ENCODE results near the gene SLC26A8.
"Not testable (repeated sequence)": the region's sequence is repeated elsewhere in the genome, so short reads cannot be mapped to it uniquely, and the experiment has no call there.

SLC26A8 gene

DNA sequence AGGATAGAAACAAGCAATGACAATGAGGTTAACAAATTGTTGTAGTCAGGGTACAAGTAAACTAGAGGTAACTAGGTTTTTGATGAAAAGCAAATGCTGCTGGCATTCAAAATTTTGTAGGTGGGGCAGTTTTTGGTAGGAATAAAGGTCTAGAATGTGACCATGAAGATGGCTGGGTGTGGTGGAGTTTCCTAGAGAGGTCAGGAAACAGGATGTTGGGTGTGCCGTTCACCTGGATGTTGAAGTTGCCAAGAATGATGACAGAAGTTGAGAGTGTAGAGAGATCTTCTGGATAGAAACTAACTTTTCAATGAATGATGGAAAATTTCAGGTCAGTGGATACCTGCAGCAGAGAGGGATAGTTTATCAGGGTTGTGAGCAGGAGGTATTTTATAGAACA lies 25.9 kb upstream of the SLC26A8 start:
- DNase-seq (ENCODE audit: low read depth): no peak

DNA sequence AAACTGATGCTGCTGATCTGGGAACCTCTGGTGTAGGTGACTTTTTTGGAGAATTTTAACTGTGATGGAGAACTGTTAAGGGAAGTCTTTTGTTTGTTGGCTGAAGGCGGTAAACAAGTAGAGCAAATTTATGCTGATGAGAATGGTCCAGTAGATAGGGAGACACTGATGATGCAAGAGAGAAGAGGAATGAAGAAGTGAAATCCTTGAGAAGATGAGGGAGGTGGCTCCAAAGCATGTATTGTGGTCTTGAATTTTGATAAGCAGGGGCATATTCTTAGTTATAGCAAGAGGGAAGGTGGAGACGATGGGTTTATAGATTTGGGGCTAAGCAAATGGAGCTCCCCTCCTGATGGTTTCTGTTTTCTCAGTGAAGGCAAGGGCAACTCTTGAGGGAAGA lies 25.1 kb upstream of the SLC26A8 start:
- no peak for DNase-seq (ENCODE audit: low read depth)

DNA sequence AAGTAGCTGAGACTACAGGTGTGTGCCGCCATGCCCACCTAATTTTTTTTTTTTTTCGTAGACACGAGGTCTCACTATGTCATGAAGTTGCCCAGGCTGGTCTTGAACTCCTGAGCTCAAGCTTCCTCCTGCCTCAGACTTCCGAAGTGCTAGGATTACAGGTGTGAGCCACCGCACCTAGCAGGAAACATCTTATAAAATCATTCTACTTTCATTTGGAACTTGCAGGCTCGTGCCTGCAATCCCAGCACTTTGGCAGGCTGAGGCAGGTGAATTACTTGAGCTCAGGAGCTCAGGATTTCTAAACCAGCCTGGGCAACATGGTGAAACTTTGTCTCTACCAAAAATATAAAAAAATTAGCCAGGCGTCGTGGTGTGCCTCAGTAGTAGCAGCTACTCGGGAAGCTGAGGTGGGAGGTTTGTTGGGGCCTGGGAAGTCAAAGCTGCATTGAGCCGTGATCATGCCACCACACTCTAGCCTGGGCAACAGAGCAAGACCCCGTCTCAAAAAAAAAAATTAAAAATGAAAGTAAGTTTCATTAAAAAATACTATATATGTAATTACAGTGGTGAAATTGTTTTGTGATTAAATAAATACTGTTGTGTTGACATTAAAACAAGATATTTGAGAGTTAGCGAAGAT lies 18.3 kb upstream of the SLC26A8 start:
- no peak for DNase-seq (ENCODE audit: low read depth)

DNA sequence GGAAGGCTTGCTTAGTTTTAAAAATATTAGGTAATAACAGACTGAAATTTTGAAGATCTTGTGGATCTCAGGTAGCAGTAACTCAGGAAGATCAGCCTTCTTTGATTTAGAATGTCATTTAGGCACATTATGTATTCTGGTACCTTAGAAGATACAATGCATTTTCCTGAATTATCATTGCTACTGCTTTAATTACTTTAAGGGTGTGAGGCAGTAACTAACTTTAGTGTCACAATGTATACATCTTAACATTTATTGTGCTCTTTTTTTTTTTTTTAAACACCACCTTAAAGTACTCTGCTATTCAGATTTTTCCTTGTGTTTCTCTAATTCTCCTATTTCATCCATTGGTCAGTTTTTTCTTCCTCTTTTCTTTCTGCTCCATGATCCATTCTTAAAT lies 16.5 kb upstream of the SLC26A8 start:
- DNase-seq (ENCODE audit: low read depth): no peak

DNA sequence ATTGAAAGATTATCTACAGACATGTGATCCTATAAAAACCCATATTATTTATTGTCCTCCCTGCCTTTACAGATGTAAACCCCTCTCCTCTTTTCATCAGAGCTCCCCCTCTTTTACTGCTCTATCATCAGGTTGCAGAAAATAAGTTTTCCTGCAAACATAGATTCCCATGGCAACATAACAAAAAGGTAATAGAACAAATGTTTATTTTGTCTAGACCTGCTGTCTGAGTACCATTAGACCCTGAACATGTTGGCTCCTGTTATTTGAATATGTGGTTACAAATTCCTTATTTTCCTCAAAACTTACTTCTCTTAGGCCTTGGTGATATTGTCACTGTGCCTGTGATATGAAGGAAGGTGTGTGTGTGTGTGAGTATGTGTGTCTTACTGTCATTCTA lies 14.7 kb upstream of the SLC26A8 start:
- no peak for DNase-seq (ENCODE audit: low read depth)

DNA sequence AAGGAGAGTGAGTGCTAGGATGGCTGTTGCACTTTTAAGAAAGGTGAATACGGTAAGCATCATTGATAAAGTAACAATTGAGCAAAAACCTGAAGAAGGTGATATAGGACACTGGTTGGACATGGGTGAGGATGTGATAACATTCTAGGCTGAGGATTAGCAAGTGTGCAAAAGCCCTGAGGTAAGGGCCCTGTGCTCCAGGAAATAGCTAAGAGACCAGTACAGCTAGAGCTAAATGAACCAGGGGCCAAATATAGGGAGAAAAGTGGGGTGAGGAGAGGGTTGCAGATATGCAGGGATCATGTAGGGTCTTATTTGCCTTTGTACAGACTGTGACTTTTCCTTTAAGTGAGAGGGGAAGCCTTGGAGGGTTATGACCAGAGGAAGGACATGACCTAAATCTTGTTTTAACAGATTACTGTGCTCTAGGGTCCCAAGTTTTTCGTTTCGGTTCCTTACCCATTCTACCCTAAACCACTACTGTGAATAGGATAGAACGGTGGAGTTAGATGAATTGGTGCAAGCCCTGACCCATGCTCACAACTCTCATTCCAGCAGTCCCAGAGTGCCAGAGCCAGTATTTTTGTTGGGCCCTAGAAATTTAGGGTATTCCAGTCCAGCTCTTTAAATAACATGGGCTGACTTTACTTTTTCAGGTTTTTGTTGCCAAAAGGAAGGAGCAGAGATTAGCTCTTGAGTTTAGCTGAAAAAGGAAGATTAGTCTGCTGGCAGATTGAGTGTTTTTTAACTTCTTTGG lies 13.9 kb upstream of the SLC26A8 start:
- DNase-seq (ENCODE audit: low read depth): no peak

DNA sequence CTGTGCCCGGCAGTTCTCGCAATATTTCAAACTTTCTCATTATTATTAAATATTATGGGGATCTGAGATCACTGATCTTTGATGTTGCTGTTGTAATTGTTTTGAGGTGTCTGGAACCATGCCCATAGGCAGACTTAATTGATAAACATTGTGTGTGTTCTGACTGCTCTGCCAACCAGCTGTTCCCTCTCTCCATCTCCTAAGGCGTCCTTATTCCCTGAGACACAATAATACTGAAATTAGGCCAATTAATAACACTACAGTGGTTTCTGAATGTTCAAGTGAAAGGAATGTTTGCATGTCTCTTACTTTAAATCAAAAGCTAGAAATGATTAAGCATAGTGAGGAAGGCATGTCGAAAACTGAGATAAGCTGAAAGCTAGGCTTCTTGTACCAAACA lies 10.8 kb upstream of the SLC26A8 start:
- DNase-seq (ENCODE audit: low read depth): no peak

DNA sequence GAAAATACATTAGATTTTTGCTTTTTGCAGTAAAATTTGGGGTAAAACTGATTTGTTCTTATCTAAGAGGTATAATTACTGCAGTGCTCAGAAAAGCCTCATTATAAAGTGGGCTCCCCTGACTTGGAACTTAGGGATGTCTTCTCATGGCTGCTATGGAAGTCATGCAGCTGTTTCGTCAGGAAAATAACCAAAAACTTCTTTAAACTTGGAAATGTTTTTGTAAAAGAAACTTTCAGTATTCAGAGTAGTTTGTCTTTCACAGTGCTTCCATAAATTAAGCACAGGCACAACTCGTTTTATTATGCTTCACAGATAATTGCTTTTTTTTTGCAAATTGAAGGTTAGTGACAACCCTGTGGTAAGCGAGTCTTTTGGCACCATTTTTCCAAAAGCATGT lies 10.0 kb upstream of the SLC26A8 start:
- DNase-seq (ENCODE audit: low read depth): no peak

DNA sequence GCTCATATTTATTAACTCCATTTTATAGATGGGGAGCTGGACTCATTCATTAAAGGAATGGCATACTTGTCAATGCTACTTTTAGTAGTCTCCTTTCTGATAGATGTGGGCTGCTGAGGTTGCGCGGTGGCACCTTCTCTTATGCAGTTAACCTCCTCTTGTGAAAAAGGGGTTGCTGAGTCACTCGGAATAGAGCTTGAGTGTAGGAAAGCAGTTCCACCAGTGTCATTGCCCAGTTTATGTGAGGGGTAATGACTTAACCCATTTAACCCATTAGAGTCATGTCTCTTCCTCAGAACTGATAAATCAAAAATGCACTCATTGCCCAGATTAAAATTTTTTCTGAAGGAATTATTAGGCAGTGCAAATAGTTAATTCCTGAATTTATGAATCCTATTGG lies 9.5 kb upstream of the SLC26A8 start:
- no peak for DNase-seq (ENCODE audit: low read depth)

DNA sequence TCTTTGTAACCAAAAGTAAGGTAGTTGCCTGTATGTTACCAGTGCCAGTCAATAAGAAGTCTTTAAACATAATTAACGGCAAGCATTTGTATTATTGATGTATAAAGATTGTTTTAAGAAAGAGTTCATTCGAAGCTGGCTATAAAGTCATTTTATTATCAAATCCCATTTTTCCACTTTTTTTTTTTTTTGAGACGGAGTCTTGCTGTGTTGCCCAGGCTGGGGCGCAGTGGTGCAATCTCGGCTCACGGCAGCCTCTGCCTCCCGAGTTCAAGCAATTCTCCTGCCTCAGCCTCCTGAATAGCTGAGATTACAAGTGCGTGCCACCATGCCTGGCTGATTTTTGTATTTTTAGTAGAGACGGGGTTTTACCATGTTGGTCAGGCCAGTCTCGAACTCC lies 8.7 kb upstream of the SLC26A8 start:
- not testable (repeated sequence) for DNase-seq (ENCODE audit: low read depth)

DNA sequence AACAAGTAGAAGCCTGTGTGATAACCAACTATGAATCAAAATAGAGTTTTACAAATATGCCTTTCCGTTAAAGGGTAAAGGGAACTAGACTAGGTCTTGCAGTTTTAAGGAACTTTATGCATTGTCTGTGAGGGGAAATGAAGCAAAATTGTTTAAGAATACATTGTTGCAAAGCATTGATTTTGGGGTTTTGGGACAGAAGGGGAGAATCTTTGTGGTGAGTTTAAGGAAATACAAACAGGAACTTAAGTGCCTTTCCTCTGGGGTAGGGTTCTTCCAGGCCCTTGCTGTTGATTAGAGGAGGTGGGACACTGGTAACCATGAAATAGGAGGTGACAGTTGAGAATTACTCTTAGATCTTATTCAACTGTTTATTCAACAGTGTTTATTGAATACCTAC lies 7.8 kb upstream of the SLC26A8 start:
- DNase-seq (ENCODE audit: low read depth): no peak

DNA sequence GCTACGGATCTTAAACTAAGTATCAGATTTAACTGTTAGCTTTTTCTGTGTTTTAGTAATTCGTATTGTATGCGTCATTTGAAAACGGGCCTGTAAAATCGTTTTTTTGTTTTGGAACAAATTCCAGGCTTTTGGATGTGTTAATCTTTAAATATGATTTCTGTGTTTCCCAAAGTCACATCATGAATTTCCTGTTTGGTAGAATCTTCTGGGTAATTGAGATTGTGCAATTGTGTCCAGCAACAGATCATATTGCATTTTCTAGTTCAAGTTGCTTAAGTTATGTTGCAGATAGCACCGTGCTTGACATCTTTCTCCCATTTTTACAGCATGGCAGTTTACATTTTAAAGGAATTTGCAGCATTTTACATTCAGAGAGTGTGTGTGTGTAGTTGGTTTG lies 5.0 kb upstream of the SLC26A8 start:
- DNase-seq (ENCODE audit: low read depth): no peak

DNA sequence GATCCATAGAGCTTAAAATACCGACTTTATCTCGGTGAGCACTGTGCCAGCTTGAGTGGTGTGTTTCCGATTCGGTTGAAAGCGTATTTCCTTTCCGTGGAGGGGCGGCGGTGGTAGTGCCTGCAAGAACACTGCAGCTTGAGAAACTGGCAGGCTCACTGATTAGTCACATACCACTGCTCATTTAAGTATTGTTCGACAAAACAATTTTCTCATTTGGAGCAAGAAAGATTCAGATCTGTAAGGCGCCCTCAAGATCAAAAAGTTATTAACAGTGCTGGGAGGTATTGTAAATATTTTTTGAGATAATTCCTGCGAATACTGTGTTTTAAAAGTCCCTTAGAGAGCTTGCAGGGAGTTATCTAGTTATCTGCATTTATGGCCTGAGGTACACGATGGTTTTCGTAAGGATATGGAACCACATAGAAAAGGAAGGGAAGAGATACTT lies 4.5 kb upstream of the SLC26A8 start:
- peak; percentile 78 for DNase-seq (ENCODE audit: low read depth)

DNA sequence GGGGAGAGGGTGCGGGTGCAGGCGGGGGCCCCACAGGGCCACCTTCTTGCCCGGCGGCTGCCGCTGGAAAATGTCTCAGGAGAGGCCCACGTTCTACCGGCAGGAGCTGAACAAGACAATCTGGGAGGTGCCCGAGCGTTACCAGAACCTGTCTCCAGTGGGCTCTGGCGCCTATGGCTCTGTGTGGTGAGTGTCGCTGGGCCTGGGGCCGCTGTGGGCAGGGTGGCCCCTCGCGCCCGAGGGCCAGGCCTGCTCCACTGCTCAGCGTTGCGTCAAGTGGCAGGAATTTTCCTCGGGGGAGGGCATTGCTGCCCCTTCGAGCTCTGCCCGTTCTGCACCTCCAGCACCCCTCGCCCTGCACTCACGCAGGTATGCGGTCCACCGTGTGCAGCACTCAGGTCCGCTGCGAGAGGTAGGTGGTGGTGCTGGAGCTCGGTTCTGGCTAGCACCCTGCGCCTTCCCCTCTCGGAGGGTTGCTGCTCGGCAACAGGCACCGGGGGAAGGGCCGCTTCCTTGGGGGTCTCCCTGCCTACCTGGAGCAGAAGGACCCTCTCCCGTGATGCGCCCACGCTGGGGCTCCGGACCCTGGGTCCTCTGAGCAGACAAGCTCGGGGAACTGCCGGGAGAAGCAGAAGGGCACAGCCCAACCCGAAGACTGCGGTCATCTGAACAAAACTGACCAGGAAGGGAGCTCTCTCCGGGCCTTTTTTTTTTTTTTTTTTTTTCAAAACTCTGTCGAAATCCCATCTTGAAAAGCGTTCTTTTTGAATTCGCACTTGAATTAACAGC lies 3.8 kb upstream of the SLC26A8 start:
- no peak for DNase-seq (ENCODE audit: low read depth)

DNA sequence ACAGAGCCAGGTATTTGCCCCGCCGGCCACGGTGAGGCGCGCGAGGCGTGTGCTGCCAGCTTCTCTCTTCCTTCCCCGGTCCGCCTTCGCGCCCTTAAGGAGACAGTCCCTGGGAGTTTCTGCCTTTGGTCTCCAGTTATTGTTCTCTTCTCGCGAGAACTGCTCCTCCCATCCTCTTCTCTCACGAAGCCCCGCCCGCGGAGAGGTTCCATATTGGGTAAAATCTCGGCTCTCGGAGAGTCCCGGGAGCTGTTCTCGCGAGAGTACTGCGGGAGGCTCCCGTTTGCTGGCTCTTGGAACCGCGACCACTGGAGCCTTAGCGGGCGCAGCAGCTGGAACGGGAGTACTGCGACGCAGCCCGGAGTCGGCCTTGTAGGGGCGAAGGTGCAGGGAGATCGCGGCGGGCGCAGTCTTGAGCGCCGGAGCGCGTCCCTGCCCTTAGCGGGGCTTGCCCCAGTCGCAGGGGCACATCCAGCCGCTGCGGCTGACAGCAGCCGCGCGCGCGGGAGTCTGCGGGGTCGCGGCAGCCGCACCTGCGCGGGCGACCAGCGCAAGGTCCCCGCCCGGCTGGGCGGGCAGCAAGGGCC lies 3.2 kb upstream of the SLC26A8 start, which contains the start of gene MAPK14:
TSS of gene MAPK14 (plus strand) at position 308 of the 587 bp plus-strand sequence. CDS start 350 bp downstream, outside the sequence.
- DNase-seq (ENCODE audit: low read depth): peak; percentile 99

DNA sequence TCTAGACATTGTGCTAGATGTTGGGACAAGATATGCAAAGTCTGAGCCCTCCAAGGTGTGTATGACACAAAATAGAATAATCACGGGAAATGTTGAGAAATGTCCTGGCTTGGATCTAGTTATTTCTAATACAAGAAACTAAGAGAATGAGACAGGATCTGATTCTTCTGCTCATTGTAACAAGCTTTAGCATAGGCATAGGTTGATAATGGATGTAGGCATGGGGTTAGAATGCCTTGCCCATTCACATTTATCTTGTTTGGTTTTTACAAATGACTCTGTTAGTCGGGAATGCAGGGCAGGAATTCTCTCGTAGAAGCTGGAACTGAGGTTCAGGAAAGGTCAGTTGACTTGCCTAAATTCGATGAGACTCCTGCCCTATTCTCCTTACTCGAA lies 1.5 kb upstream of the SLC26A8 start:
- no peak for DNase-seq (ENCODE audit: low read depth)

DNA sequence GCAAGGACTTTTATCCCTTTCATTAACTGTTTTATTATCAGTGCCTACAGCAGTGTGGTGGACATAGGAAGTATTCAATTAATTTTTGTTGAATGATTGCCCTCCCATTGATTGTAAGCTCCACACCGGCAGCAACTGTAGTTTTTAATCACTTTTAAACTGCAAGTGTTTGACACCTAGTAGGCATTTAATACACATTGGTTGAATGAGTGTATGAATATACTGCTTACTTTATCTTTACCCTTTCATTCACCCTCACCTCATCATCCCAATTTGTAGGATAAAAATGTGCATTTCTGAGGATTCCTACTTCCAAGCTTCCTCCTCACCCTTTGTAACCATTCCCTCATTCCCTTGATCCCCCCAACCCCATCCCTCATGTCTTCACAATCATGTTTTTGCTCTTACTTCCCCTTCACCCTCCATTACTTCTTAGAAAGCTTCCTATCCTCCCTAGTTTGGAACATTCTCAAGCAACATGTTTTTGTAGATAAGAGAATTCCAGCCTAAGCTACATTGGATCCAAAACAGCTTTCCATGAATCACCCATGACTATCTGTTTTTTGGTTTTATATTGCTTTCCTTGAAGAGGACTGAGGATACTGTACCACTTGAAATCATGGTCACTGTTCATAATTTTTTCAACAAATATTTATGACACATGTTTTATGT lies 955 bp upstream of the SLC26A8 start:
- DNase-seq (ENCODE audit: low read depth): no peak

DNA sequence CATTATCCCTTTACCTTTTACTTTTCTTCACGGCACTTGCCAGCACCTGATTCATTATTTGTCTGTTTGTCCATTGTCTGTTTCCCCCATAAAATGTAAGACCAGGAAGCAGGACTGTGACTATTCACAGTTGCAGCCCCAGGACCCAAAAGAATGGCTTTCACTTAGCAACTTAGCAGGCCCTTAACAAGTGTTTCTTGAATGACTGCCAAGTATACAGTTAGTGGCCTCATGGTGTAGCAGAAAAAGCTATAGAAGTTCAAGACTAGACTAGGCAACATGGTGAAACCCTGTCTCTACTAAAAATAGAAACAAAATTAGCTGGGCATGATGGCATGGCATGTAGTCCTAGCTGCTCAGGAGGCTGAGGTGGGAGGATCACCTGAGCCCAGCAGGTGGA lies 4.3 kb downstream of the SLC26A8 start:
- no peak for DNase-seq (ENCODE audit: low read depth)

DNA sequence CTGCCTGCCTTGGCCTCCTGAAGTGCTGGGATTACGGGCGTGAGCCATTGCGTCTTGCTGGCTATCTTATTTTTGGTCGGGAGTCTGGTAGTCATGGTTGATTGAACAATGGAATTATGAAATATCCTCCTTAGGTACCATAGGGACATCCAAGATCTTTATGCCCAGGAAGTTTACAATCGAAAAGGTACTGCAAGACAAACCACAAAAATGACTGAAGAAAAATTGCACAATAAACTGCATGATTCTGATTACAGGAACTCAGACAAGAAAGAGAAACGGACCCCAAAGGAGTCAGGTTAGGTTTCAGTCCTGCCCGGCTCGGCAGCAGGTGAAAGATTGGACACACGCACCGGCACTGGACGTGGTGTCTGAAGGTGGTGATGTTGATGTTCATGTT lies 5.3 kb downstream of the SLC26A8 start:
- no peak for DNase-seq (ENCODE audit: low read depth)

DNA sequence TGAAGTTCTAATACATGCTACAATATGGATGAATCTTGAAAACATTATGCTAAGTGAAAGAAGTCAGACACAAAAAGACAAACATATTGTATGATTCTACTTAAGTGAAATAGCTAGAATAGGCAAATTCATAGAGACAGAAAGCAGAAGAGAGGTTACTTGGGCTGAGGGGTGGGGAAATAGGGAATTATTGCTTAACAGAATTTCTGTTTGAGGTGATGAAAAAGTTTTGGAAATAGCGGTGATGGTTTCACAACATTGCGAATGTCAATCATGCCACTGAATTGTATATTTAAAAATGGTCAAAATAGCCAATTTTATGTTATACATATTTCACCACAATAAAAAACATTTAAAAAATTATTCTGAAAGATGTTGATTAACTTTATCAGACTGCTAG lies 6.1 kb downstream of the SLC26A8 start:
- no peak for DNase-seq (ENCODE audit: low read depth)

DNA sequence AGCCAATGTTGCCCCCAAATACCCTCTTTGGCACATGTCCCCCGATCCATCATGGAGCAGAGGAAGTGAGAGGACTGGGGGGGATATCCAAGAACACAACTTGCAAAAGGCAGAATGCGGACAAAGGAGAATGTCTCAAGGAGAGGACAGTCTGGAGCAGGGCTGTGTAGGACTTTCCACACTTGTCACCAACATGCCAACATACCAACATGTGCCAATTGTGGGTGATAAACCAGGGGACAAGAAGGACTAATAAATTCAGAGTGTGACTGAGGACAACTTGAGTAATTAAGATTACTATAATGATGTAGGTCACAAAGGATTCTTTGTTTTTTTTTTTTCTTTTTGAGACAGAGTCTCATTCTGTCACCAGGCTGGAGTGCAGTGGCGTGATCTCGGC lies 8.8 kb downstream of the SLC26A8 start:
- DNase-seq (ENCODE audit: low read depth): no peak

DNA sequence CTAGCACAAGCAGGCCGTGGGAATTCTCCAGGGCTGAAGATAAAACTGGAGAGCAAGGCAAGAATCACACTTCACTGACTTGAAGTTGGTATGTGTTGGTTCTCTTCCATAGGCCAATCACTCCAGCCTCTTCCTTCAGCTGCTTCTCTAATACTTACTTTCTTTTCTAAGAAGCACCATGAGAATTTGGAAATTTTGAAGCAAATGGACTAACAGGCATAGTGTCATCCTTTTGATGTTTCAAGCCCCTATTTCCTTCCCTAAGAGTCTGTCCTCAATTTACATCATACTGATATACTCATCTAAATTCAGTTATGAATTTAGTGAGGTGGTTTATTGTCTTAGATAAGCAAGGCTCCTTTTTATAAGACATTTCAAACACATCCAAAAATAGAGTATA lies 24.0 kb downstream of the SLC26A8 start:
- DNase-seq (ENCODE audit: low read depth): no peak

All from CMK (cell line).